Measurements from ENCODE around the gene UBTF. TPM values are rescaled to one million over a fixed set of nuclear protein-coding genes. Genes with fewer than 3 reads are reported as not detected.

Gene UBTF
- total and polyA plus RNA-seq, 2 of the 8 experiments (the other 6 are each of a cell fraction or from before 2014, with no cell fraction given): 14.7 to 106 TPM

- H4K8ac ChIP-seq (ENCODE audit: extremely low read depth, insufficient read depth, low read length): no peak overlapping the region
- no peak overlapping the region for H2BK12ac ChIP-seq (ENCODE audit: low read depth, low read length)
- no peak overlapping the region for H2BK120ac ChIP-seq (replicated peaks; ENCODE audit: low read depth, low read length)
- no peak overlapping the region for H3K4me2 ChIP-seq (ENCODE audit: insufficient read depth in 1 of 2, low read depth in 2 of 2, low read length in 2 of 2)
- H2BK20ac ChIP-seq (ENCODE audit: low read length): no peak overlapping the region
- 89% methylated on average over 5 of the region's 5 CpGs; no CpG with 5 or more reads in 1 of the 2 experiments for WGBS, 2 experiments (ENCODE audit: extremely low coverage in 1 of 2, insufficient coverage in 1 of 2, insufficient read length in 1 of 2, insufficient replicate concordance in 2 of 2, low coverage in 1 of 2, low lambda C conversion rate in 2 of 2, missing lambda C conversion rate in 1 of 2)
- H4K5ac ChIP-seq (ENCODE audit: insufficient read length, low read depth, low read length): no peak overlapping the region
- POLR2A ChIA-PET (ENCODE audit: partially characterized antibody): interaction anchor here (0.9 kb wide), 1 partner anchor 14 kb away, joined by 3 read pairs; no protein-coding TSS in a partner anchor
- H3K4me3 ChIP-seq (ENCODE audit: extremely low read depth in 1 of 4, insufficient read depth in 2 of 4, low read depth in 3 of 4, low read length in 4 of 4): no peak overlapping the region
- H3K4ac ChIP-seq (replicated peaks; ENCODE audit: insufficient read length, low read depth, low read length): no peak overlapping the region
- no peak overlapping the region for H2BK15ac ChIP-seq (ENCODE audit: low read length)
- H3K18ac ChIP-seq (ENCODE audit: extremely low read depth, low read length): no peak overlapping the region
- FAIRE-seq (no peak), DNase-seq (ENCODE audit: low read depth in 1 of 2, low spot score in 2 of 2) (no peak)
- no peak overlapping the region for H2AFZ ChIP-seq (ENCODE audit: low read length)
- H2AK5ac ChIP-seq (ENCODE audit: low read depth, low read length): no peak overlapping the region
- H3K27me3 ChIP-seq (replicated peaks in 1 of 4; ENCODE audit: control insufficient read depth in 3 of 4, extremely low read depth in 1 of 4, insufficient read depth in 3 of 4, low read length in 3 of 4): no peaks in the 10 kb centered on the region
- H3K79me2 ChIP-seq (ENCODE audit: control insufficient read depth in 1 of 2, insufficient read depth in 2 of 2, low read length in 2 of 2): no peaks in the 10 kb centered on the region
- TF ChIP-seq TBP (IDR thresholded peaks at IDR 0.05; ENCODE audit: low read depth, low read length): no peak
- TF ChIP-seq USF2 (IDR thresholded peaks at IDR 0.05; ENCODE audit: low read length): no peak
- no peak for TF ChIP-seq SIX5 (IDR thresholded peaks at IDR 0.05; ENCODE audit: low read depth, low read length)
- TF ChIP-seq KDM5A (IDR thresholded peaks at IDR 0.05; ENCODE audit: low read length): no peak
- no peak for TF ChIP-seq ZNF274 (IDR thresholded peaks at IDR 0.05; ENCODE audit: borderline replicate concordance, extremely low read depth, low read length)
- TF ChIP-seq FOSL1 (IDR thresholded peaks at IDR 0.05; ENCODE audit: insufficient read depth, low read depth, low read length): no peak
- no peak for TF ChIP-seq SRF (IDR thresholded peaks at IDR 0.05; ENCODE audit: low read depth, low read length)
- no peak overlapping the region for H3K27ac ChIP-seq (ENCODE audit: low read depth, low read length)
- CTCF ChIA-PET (ENCODE audit: partially characterized antibody): interaction anchor here (0.9 kb wide), 1 partner anchor 22 kb away, joined by 4 read pairs; no protein-coding TSS in a partner anchor
- no peak overlapping the region for H3K9ac ChIP-seq (replicated peaks in 1 of 4; ENCODE audit: extremely low read depth in 1 of 4, low read depth in 3 of 4, low read length in 3 of 4)
- no peaks in the 10 kb centered on the region for H4K20me1 ChIP-seq (replicated peaks in 1 of 2; ENCODE audit: control insufficient read depth in 1 of 2, insufficient read depth in 2 of 2, low read length in 2 of 2)
- no peaks in the 10 kb centered on the region for H3K4me1 ChIP-seq (replicated peaks in 1 of 4; ENCODE audit: control insufficient read depth in 3 of 4, insufficient read depth in 4 of 4, low read length in 3 of 4)
- peaks cover 0 to 6% of the 10 kb centered on the region in 2 experiments; a peak in 1 of 4 replicates for H3K9me3 ChIP-seq (ENCODE audit: insufficient read depth in 2 of 2, low read depth in 1 of 2, low read length in 1 of 2)
- H2BK5ac ChIP-seq (ENCODE audit: low read depth, low read length): no peak overlapping the region
- no peaks in the 10 kb centered on the region for H3K79me1 ChIP-seq (ENCODE audit: low read depth, low read length)
- H3K23me2 ChIP-seq (ENCODE audit: low read depth, low read length): no peaks in the 10 kb centered on the region
- H3K14ac ChIP-seq (ENCODE audit: insufficient read length): no peak overlapping the region
- H3K36me3 ChIP-seq (ENCODE audit: control insufficient read depth in 2 of 4, insufficient read depth in 4 of 4, low read length in 3 of 4): no peaks in the 10 kb centered on the region
- H3K56ac ChIP-seq (replicated peaks; ENCODE audit: insufficient read length, low read depth, low read length): no peak overlapping the region
- H4K91ac ChIP-seq (replicated peaks; ENCODE audit: insufficient read length, low read length): no peak overlapping the region
- no peak overlapping the region for H3K23ac ChIP-seq (ENCODE audit: insufficient read length)
These were observed 17.0 kb upstream of the UBTF start for GRCh38 chr17:44236444-44236991.
